ENCODE measurements around the gene PRKCD.

The PRKCD gene

DNA sequence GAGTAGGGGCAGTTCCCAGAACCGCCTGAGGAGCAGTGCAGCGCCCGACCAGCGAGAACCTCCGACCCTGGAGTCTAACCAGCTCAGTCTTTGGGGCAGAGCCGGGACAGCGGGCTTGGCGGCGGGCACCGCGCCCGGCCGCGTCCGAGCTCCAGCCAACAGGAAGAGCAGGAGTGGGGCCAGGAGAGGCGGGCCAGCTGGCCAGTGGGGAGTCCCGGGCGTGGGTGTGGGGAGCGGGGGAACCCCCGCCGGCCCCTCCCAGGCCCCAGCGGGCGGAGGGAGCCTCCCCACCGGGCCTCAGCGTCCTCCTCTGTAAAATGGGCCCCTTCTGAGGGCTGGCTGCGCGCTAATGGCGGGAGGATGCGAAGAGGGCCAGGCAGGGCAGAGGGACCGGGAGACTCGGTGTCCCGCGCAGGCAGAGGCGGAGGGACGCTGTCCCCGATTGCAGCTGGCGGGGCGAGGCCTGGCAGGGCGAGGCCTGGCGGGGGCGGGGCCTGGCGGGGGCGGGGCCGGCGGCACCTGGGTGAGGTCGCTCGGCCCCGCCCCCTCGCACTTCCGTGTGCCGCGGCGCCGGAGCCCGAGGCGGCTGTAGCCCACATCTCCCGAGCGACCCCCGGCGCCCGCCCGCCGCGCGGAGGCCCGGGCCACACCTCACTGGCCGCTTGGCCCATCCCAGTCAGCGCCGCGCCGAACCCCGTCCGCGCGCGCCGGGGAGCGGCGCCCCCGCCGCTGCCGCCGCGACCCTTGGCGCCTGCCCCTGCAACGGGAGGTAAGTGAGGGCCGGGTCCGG, at the start of gene PRKCD:
PRKCD (plus strand) TSS at position 550 of the 790 bp plus-strand sequence. CDS start 17,214 bp downstream, outside the sequence.
- DNase-seq = peak; percentile 81

DNA sequence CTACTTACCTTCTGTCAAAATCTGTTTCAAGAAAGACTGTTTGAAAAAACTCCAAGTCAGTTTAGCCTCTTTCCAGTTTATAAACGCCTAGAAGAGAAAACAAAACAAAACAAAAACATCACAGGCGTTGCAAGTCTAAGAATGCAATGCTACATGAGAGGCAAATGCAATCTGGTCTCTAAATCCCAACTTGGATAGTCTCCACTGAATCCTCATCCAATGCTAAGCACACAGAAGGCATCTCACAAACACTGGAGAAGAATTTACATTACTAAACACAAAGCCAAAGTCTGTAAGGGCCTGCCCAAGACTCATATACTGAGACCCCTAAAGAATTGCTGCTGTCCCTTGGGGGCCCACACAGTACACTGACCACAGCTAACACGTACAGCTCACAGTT, 49.2 kb upstream of the PRKCD start:
- DNase-seq = no peak

DNA sequence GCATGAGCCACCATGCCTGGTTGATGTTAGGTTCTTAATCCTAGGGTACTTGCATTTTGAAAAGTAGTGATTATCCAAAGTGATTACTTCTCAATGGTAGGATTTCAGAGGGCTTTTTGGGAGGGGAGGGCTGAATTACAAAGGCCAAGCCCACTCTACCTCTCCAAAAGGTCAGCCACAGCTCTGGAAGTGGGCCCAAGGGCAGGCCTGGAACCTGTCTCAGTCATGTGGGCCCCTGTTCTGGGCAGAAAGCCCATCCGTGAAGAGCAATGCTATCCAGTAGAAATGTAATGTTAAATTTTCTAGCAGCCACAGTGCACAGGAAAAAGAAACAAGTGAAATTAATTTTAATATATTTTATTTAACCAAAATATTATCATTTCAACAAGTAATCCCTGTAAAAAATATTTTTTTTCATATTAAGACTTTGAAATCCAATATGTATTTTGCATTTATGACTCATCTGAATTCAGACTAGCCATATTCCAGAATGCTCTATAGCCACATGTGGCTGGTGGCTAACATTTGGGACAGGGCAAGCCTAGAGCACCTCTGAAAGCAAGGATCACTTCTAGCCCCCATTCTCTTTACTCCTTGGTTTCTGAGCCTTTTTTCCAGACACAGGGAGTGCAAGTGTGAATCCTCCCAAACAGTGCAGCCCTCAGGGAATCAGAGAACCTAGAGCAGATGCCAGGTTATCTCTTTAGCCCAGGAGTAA, 47.6 kb upstream of the PRKCD start:
- no peak for DNase-seq

DNA sequence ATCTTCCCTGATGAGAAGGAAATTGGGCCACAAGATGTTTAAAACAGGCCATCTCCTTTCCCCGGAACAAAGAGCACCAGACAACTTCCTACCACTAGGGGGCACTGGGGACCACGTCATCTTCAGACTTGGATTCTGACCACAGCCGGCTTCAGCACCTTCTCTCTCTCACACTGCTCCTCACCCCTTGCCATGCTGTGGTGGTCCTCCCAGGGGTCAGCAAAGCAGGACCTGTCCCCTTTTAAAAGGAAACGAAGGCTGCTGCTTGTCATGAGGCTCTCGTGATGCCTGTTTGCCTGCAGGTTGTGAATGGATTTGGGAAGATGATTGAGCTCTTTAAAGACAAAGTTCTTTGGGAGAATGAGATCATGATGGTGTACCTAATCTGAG, 47.0 kb upstream of the PRKCD start:
- DNase-seq = peak; percentile 88

DNA sequence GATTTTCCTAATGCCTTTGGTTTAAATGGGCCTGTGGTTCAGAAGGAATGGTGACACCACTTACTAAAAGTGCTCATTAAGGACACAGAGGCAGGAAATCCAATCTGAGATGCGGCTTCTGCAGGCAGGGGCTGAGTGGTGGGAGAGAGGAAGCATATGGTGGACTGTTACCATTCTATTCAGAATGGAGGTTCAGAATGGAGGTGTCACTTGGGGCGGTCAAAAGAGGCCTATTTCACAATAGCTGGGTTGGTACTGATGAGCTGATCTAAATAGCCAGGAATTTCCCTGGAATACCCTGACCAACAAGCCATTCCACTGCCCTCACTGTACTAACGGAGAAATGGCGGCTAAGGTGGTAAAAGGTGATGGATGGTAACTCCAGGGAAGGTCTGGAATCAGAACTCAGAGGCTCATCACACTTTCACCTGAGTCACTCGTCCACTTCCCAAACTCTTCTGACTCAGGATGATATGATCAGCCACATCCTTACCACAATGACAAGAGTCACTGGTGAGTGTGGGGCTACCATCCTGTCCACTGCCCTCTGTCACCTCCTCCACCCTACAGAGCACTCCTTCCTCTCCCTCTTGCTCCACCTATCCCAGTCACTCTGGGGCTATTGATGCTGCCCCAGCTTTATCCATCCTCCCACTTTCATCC, 46.5 kb upstream of the PRKCD start:
- DNase-seq = peak; percentile 32

DNA sequence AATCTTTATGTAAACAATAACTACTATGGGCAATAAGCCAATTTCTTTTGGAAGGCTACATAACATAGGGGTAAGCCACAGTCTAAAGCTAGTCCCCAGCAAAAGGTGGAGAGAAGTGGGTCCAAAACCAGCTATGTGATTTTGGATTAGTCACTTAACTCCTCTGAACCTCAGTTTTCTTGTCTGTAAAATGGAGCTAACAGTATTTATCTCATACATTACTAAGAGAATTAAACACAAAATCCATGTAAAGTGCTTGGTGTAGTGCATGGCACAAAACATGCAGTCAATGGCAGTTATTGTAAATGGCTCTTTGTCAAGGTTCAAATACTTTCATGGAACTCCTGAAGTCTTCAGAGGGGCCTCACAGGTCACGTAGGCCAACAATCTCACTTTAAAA, 44.1 kb upstream of the PRKCD start:
- no peak for DNase-seq

DNA sequence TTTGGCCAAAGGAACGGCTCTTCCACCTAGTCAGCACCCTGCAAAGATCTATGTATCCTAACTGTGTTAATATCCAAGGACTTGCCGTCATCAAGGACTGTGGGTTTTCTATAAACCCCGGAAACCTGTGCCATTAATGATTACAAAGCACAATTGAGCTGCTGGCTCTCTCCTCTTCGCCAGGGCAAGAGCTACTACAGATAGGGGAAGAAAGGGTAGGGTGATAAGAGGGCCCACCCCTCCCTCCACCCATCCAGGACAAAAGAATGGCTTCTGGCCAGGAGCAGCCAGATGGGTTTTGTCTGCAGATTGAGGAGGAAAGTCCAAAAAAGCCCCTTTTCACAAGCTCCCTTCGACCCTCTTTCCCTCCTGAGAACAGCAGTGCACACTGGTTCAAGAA, 40.7 kb upstream of the PRKCD start:
- DNase-seq = no peak

DNA sequence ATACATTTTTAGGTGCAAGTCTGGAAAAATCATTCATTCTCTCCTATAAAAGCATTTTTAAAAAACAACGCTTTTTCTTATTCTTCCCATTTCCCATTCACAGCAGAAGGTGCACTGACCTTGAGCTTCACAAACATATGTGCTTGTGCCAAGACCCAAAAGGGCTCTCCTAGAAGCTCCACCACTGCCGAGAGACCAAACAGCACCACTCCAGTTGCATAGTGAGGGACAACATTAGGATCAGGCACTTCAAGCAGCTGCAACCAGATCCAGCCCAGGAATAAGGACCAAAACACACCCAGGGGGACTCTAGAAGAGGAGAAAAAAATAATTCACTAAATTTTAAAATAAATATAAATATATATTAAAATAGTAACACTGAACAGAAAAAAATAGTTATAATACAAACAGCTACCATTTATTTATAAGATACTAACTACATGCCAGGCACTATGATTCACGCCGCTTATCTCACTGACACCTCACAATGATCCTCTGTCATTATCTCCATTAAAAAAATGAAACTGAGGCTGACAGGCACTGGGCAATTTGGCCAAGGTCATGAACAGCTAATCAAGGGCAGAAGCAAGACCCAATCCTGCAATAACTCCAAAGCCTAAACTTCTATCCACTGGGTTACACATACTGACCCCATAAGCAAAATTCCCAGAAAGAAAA, 38.6 kb upstream of the PRKCD start:
- no peak for DNase-seq

DNA sequence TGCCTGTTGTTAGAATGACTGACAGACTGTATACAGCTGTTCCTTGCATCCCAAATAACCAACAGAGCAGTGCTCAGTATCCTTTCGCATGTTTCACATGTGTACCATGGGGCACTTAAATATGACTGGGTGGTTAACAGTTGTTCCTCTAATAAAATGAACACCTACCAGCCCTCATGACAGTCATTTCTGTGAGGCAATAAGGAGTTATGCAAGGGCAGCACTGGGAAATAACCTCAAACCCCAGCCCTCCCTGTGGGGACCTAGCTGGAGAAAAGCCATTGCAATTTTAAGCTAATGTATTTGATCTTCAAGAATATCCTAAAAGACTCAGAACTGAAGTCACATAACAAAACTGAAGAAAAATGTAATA, 38.1 kb upstream of the PRKCD start:
- no peak for DNase-seq

DNA sequence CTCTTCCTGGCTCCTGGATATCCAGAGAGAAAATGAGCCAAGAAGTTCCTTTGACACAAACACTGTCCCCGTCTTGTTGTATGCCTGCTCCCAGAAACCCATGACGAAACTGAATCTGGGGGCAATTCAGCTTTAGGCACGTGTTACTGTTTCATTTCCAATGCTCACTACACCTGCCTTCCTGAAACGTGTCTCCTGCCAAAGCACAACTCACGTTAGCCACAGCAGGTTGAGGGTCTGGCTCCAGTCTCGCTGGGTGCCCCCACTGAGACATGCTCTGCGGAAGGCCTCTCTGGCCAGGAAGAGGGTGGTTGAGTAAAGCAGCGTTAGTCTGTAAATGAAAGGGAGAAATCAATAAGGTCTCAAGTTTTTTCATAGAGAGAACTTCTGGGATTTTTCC, 37.5 kb upstream of the PRKCD start:
- DNase-seq = no peak

DNA sequence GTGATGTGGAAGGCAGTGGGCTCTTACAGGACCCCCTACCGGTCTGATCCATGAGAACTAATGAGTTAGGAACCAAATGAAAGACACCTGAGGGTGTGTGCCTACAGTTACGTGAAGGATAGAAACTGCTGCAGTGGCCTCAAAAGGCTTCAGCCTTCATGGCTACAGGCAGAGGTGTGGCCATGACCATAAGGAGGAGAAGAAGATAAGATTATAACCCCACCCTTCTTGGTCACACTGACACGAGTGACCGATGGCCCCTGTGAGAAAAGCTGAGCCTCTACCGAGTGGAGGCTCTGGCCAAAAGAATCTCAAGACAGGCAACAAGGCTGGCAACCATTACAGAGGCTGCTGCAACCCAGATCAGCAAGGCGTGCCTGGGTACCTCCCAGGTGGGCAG, 37.1 kb upstream of the PRKCD start:
- DNase-seq = no peak

DNA sequence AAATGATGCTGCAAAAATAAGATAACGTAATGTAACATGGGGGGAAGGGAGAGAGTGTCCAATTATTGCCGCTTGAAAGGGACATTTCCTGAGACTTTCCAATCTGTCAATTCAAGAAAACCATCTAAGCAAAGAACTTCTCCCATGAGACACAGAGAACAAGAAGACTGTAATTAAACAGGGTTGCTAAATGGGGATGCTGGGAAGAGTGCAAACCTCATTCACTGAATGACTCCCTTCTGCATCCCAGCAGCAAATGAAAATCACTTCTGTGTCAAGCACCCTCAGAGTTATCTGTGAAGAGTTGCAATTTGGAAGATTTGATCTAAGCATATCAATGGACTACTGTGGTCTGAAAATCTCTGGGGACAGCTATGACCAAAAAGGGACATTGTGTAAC, 34.4 kb upstream of the PRKCD start:
- no peak for DNase-seq

DNA sequence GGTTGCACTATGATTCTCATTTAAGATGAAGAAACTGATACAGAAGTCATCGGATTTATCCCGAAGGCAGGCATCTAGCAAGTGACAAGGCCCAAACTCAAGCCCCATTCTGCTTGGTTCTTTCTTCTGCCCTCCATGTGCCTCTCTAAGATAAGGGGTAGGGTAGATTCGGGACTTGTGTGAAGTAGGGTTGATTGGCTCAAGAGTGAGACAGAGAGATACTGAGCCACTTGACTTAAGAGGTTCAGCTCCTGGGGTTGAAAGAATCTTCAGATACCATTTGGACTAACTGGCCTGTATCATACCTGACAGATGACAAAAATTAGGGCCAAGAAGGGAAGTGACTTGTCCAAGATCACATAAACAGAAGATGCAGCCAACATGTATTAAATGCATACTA, 31.7 kb upstream of the PRKCD start:
- DNase-seq = no peak

DNA sequence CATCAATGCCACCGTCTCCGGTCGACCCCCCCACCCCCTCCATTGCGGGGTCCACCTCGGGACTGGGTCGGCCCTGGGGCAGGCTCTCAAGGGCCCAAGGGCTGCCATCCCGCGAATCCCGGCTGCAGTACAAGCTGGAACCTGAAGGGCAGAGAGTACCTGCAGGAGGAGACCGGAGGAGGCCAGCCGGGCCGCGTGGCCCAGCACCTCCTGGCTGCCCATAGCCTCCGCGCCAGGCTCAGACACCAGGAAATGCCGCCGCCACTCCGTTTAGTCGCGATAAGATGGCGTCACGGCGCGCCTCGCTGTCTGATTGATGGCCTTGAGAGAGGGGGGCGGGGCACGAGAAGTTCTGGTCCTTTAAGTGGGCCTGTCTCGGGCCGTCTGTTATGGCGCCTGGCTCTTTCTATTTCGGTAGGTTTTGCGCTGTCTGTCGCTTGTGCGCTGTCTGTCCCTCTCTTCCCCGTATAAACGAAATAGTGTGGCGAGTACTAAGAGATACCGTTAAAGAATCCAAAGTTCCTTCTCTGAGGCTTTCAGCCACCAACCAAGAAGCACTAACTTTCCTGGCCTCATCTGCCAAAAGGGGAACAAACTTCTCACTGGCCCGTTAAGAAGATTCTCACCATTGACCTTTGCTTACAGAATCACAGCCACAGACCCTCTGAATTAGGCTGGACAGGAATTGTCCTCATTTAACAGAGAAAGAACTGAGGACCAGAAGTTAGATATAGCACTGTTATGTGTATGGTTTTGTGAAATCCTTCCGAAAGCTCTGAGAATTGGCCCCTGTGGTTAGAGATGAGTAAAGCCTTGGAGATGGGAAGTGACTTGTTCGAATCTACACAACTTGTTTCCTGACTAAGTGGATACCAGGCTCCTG, 30.6 kb upstream of the PRKCD start, which contains the start of gene RFT1:
RFT1 (minus strand) TSS at position 257 of the 883 bp plus-strand sequence; CDS start at position 222, 35 bp downstream.
- DNase-seq = peak; percentile 99

DNA sequence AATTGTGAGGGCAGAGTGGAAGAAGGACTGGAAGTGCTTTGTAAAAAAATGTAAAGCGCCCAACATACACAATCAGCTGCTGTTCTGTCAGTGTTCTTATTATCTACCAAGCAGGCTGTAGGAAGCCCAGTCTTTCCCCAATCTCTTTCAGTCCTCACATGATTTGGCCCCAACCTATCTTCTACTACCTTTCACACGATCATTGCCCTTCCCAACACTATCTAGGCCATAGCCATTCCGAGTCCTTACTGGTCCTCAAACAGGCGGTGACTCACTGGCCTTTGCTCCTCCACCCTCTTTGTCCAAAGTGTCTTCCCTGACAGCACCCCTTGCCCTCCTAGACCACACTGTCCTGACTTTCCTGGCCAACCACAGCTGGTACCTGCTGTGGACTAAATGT, 29.9 kb upstream of the PRKCD start:
- no peak for DNase-seq

DNA sequence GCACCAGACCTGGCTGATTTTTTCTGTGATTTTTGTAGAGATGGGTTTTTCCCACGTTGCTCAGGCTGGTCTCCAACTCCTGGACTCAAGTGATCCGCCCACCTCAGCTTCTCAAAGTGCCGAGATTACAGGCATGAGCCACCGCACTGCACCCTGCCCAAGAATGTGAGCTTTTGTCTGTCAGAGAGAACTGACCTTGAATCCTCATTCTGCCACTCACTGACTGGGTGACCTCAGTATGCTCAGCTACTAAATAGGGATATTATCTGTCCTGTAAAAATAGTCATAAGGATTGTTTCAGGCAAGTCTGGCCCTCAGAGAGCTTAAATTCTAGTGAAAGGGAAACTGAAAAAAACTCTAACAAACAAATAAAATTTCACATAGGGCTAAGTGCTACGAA, 28.7 kb upstream of the PRKCD start:
- DNase-seq = no peak

DNA sequence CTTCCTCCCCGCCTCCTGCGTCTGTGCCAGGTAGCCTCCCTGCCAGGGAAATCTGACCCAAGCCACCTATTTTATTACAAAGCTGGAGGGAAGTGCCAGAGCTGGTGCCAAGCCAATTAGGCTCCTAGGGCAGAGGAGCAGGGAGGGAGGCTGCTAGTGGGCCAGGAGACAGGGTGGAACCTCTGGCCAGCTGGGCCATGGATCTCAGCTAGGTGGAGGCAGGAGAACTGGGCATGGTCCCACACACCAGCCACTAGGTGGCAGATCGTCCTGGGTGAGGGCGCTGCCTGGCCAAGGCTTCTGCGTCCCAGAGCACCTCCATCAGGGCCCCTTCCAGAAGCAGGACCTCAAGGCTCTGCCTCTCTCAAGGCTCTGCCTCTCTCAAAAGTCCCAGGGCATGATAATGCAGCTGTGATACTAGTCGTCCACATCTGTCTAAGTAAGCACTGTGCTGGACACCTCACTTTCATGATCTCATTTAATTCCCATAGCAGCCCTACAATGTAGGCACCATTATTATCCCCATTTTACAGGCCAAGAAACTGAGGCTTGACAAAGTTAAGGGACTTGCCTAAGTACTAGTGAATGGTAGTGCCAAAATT, 26.3 kb upstream of the PRKCD start:
- DNase-seq = peak; percentile 77

DNA sequence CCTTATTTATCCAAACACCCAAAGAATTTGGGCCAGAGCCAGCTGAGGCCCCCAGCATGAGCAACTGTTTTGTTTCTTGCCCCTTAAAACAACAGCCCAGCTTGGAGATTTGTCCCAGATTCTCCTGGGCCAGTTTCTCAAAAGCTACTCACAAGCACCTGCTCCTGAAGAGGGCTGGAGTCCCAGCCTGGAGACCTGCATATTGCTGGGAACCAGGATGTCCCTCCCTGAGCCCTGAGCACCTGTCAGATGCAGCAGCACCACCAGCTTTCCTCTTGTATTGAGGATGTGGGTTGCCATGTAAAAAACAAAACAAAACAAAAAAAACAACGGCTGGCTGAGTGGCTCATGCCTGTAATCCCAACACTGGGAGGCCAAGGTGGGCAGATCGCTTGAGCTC, 23.8 kb upstream of the PRKCD start:
- no peak for DNase-seq

DNA sequence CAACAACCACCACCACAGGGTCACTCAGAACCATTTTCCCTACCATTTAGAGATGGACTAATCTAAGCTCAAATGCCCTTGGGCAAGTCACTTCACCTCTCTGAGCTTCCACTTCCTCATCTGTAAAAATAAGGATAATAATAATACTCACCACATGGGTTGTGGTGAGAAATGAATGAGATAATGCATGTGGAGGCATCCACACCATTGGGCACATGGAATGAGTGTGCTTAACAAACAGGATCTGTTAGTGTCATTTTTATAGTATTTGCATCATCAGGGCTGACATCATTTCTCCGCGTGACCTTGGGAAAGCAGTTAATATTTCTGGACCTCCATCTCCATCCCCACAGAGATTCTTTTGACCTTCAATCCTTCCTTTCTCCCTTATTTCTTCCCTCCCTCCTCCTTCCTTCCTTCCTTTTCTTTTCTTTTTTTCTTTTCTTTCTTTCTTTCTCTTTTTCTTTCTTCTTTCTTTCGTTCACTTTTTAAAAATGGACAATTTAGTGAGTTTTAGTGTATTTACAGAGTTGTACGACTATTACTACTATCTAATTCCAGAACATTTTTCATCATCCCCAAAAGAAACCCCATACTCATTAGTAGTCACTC, 23.1 kb upstream of the PRKCD start:
- no peak for DNase-seq

DNA sequence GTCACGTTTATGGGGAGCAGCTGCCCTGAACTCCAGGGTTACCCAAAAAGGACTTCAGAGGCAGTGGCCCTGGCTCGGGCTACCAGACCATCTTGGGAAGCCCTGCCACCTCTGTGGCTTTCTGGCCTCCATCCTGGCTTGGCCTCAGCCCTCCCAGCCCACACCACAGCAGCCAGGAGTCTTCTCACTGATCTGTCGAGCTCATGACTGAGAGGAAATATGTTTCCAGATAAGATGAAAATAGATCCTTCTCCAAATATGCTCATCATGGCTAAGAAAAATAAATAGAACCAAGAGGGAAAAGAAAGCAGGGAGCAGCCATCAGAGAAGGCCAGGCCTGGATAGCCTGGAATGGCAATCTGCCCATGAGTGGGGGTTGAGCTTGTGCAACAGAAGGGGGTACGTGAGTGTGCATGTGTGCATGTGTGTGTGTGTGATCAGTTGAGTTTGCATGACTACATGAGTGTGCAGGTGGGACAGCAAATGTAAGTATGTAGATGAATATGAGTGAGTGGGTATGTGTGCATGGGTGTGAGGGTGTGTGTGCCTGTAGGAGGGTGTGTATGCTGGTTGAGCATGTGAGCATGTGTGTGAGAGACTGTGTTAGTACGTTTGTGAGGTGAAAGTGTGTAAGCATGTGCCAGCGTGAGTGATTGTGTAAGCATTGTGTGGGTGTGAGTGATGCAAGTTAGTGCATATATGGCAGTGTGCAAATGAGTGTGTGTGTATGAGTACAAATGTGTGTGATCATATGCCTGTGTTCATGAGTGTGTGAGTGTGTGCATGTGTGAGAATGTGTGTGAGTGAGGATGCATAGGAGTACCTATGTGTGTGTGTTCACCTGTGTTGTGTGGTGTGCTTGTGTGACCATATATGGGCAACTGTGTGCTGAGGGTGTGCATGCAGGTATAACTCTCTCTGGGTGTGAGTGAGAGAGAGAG, 20.8 kb upstream of the PRKCD start:
- no peak for DNase-seq
